NCI-H1436 treated with DMSO at 0.1 percent for 48 hours (cell line): Measurements from ENCODE around the gene SPATA2L.

ENCODE experiments used
- DNase-seq: peaks from one replicate; lab custom pipeline; 2025; lab: John Stamatoyannopoulos, UW

The SPATA2L gene

GRCh38 chr16:89727406-89728120, 26.1 kb upstream of the SPATA2L start:
- no peak for DNase-seq

DNA sequence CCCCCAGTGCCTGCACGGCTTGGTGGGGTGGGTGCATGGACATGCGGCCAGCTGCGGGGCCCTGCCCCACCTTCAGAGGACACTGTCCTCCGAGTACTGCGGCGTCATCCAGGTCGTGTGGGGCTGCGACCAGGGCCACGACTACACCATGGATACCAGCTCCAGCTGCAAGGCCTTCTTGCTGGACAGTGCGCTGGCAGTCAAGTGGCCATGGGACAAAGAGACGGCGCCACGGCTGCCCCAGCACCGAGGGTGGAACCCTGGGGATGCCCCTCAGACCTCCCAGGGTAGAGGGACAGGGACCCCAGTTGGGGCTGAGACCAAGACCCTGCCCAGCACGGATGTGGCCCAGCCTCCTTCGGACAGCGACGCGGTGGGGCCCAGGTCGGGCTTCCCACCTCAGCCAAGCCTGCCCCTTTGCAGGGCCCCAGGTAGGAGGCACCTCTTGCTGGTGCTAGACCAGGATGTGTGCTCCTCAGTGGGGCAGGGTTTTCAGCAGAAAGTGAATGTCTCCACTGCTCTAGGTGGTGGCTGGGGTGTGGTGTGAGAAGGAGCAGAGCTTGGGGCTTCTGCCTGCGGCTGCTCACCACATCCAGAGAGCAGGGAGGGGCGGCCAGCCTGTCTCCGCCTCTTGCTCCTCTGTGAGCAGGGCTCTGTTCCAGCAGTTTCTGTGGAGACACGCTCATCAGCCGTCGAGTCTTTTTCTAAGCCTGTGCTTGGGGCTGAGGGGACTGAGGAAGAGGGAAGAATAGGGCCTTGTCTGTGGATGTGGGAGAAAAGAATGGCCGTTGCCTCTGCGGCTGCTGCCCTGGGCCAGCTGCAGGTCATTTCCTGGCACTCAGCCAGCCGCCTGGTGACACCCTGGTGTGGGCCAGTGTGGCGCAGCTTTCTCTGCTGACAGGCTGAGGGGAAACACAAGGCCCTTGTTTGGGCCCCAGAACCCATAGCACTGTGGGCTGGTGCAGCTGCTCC, 22.1 kb upstream of the SPATA2L start:
- no peak for DNase-seq

DNA sequence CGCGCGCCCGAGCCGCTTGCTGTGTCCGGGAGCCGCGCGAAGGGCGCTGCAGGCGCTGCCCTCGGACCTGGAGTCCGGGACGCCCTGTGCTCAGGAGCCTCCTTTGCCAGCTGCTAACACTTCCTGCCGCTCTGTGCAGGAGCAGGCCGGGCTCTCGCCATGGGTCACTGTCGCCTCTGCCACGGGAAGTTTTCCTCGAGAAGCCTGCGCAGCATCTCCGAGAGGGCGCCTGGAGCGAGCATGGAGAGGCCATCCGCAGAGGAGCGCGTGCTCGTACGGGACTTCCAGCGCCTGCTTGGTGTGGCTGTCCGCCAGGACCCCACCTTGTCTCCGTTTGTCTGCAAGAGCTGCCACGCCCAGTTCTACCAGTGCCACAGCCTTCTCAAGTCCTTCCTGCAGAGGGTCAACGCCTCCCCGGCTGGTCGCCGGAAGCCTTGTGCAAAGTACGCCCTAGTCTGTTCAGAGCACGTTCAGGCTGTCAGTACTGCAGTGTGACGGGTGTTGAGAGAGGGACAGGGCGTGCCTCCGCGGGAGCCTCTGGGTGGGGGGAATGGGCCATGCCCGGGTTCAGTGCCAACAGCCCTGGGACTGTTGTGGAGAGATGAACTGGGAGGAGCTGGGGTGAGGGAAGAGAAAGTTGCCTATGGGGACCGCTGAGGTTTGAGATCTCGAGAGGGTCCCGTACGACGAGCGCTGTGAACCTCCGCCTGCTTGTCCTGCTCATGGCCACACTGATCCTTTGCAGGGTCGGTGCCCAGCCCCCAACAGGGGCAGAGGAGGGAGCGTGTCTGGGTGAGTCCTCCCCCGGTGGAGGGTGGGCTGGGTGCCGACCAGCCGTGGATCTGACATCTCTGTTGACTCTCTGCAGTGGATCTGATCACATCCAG, 21.1 kb upstream of the SPATA2L start:
- DNase-seq: no peak

- DNase-seq: no peak
Measured at GRCh38 chr16:89721546-89722391, 20.3 kb upstream of the SPATA2L start.

DNA sequence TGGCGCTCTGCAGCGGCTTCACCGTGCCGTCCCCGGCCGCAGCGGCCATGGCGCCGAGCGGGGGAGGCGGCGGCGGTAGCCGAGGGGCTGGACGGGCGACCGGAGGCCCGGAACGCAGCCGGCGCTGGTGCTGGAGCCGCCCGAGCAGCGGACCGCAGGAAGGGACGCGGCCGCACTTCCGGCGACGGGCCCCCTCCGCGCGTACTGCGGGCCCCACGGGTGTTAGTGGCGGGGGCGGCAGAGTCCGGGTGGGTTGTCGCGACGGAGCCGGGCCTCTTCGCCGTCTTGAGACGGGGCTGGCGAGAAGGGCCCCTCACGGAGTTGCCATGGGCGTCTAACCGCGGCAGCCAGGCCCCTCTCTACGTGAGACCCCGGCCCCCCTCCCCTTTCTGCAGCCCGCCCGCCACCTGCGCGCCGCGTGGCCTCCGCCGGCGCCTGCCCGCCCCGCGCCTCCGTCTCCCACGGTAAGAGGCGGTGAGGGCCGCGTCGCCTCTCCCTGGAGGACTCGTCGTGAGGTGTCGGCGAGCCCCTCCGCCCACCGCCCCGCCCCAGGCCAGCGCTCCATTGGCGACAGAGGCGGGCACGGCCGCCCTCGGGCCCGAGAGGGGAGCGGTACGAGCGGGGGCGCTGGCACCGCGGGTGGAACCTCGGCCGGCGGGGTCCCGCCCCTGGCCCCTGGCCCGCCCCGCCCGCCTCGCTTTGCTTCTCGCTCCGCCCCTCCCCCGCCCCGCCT, 19.5 kb upstream of the SPATA2L start, which contains the start of the genes VPS9D1 and ZNF276:
Gene VPS9D1, minus strand, starts transcription at position 86 of the 733 bp plus-strand sequence. Its CDS starts 37 bp downstream, at position 49.
Gene ZNF276, plus strand, starts transcription at position 725 of the 733 bp plus-strand sequence. CDS start 104 bp downstream, outside the sequence.
- DNase-seq: no peak

- no peak for DNase-seq
Measured at GRCh38 chr16:89720551-89720812, 19.0 kb upstream of the SPATA2L start.

- DNase-seq: no peak
Measured at GRCh38 chr16:89717688-89718505, 16.4 kb upstream of the SPATA2L start.

DNA sequence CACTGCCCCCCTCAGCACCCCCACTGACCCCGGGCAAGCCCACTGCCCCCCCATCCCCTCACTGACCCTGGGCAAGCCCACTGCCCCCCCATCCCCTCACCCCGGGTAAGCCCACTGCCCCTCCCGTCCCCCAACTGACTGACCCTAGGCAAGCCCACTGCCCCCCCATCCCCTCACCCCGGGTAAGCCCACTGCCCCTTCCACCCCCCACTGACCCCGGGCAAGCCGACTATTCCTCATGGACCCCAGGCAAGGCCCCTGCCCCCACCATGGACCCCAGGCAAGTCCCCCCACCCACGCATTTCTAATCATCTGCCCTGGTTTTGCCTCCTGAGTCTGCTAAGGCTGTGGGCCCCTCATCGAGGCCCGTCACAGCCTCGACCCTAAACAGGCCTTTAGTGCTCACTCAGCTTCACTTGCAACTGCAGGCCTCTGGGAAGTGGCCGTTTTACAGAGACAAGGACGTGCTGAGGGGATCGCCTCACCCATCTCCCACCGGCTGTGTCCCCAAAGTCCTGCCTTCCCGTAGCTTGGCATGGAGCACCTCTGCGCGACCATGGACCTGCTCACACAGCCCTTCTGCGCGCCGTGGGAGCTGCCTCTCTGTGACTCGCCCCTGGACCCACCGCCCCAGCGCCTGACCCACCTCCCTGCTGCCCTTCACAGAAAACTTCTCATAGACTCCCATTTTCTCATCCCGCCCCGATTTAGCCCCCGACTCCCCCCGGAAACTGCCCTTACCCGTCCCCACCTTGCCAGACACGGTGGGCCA, 15.6 kb upstream of the SPATA2L start:
- DNase-seq: no peak

DNA sequence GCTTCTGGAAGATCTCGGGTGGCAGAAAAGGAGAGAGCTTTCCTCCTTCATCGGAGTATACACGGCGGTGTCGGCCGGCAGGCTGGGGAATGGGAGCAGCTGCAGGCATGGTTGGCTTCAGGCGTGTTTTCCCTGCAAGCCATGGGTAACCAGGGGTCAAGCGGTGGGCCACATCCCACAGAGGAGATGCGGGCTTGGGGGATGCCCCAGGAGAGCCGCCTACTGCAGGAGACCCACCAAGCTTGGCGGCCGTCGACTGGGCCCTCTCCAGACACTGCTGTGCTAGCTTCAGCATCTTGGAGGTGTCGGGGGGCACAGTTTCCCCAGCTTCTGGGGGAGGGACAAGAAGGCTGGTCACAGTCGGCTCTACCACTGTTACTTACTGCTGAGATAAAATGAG, 15.0 kb upstream of the SPATA2L start:
- DNase-seq: no peak

DNA sequence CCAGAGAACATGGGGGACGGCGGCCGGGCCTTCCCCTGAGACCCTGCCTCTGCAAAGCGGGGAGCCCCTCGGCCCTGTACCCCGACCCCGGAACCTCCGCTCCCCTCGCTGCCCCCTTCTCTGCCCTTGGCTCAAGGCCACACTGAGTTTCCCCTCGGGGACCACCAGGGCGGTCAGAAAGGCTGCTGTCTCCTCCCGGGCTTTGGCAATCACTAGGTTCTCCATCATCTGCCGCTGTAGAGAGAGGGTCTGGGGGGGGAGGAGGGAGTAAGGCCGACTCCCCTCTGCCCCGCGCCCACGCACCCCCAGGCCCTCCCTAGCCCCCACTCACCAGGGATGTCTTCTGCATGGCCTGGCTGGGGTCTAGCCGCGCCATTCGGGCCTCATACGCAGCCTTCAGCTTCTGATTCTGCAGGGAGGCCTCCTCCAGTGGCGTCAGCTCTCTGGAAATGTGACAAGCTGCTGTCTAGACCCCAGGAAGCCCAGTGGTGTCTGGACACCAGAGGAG, 10.8 kb upstream of the SPATA2L start:
- no peak for DNase-seq

- DNase-seq: no peak
Measured at GRCh38 chr16:89711601-89712273, 10.2 kb upstream of the SPATA2L start.

GRCh38 chr16:89710709-89711564, 9.4 kb upstream of the SPATA2L start:
- DNase-seq: no peak

GRCh38 chr16:89709716-89710432, 8.4 kb upstream of the SPATA2L start:
- no peak for DNase-seq

GRCh38 chr16:89709166-89709565, 7.7 kb upstream of the SPATA2L start:
- no peak for DNase-seq

DNA sequence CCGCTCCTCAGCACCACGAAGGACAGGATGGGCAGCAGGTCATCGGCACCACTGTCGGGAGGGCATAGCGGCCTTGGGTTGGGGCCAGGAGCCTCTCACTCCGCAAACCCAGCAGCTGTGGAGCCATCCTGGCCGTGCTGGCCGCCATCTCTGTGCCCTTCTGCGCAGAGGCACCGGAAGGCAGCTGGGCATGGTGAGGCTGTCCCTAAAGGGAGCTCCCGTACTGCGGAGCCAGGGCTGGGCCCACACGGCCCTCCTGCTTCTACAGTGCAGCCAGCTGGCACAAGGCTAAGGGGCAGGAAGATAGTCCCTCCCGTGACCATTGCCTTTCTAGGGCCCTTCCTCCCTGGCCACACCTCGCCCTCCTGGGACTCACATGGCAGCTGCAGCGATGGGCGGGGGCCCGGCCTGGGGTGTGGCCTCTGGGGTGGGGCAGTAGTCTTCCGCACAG, 7.0 kb upstream of the SPATA2L start:
- DNase-seq: no peak

GRCh38 chr16:89707695-89708094, 6.2 kb upstream of the SPATA2L start:
- DNase-seq: no peak
